ENCODE measurements around the gene ZNF512. TPM values are rescaled to one million over a fixed set of nuclear protein-coding genes. Genes with fewer than 3 reads are reported as not detected.
"Not testable (repeated sequence)": the region's sequence is repeated elsewhere in the genome, so short reads cannot be mapped to it uniquely, and the experiment has no call there.

Gene ZNF512
- total RNA-seq, 4 donors from 2014 or later = 8.1 to 23.5 (median 20.6) TPM

GRCh38 chr2:27627963-27628766 lies 45.3 kb downstream of the ZNF512 start:
- H3K27ac ChIP-seq = peak overlapping the region; percentile 79
- H3K36me3 ChIP-seq = peaks cover 36% of the 10 kb centered on the region
- 10% methylated on average over 9 of the region's 21 CpGs for WGBS
- no peaks in the 10 kb centered on the region for H3K27me3 ChIP-seq
- TF ChIP-seq EP300 (IDR thresholded peaks at IDR 0.05) (no peak), CTCF (IDR thresholded peaks at IDR 0.05) (no peak), POLR2AphosphoS5 (IDR thresholded peaks at IDR 0.05) (no peak), POLR2A (IDR thresholded peaks at IDR 0.05) (no peak)
- peaks cover 33% of the 10 kb centered on the region for H3K4me1 ChIP-seq
- peak in 1 of 2 donors; percentile 64 for DNase-seq (ENCODE audit: low spot score in 2 of 2)
- peak overlapping the region; percentile 92 for H3K4me3 ChIP-seq
- no peaks in the 10 kb centered on the region for H3K9me3 ChIP-seq

GRCh38 chr2:27628767-27629709 lies 46.2 kb downstream of the ZNF512 start, which contains the start of the genes CCDC121 and GPN1:
CCDC121 (minus strand) TSS chr2:27629012; CDS start chr2:27627799, 1,213 bp downstream.
GPN1 (plus strand) TSS chr2:27629050; CDS start chr2:27629059, 9 bp downstream.
- peak; percentile 35 to 74 for TF ChIP-seq POLR2A (IDR thresholded peaks at IDR 0.05)
- TF ChIP-seq EP300 (IDR thresholded peaks at IDR 0.05) = no peak
- TF ChIP-seq POLR2AphosphoS5 (IDR thresholded peaks at IDR 0.05) = peak in 1 of 3 donors; percentile 25

DNA sequence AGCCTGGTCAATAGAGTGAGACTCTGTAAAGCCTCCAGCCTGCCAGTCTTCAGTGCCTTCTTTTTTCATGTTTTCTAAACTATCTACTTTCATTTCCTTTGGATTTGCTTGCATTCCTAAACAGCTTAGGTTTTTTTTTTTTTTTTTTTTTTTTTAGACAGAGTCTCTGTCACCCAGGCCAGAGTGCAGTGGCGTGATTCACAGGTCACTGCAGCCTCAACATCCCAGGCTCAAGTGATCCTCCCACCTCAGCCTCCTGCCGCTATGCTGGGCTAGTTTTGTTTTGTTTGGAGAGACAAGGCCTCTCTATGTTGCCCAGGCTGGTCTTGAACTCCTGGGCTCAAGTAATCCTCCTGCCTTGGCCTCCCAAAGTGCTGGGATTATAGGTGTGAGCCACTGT lies 47.4 kb downstream of the ZNF512 start:
- DNase-seq (ENCODE audit: low spot score in 2 of 2); H3K27ac ChIP-seq: not testable (repeated sequence)
- WGBS = 95% methylated on average over 2 of the region's 2 CpGs

More at GRCh38 chr2:27628767-27629709, 46.2 kb downstream of the ZNF512 start, which contains the start of the genes CCDC121 and GPN1:
- Histone ChIP-seq H3K36me3 (peaks cover 37% of the 10 kb centered on the region), H3K4me3 (peak within 1 kb of the TSS; percentile 92), H3K27ac (peak within 1 kb of the TSS; percentile 79), H3K27me3 (no peaks in the 10 kb centered on the region), H3K4me1 (peaks cover 33% of the 10 kb centered on the region), H3K9me3 (no peaks in the 10 kb centered on the region)
- peak; percentile 94 for DNase-seq (ENCODE audit: low spot score in 2 of 2)
- under 1% methylated on average over 43 of the region's 44 CpGs for WGBS

DNA sequence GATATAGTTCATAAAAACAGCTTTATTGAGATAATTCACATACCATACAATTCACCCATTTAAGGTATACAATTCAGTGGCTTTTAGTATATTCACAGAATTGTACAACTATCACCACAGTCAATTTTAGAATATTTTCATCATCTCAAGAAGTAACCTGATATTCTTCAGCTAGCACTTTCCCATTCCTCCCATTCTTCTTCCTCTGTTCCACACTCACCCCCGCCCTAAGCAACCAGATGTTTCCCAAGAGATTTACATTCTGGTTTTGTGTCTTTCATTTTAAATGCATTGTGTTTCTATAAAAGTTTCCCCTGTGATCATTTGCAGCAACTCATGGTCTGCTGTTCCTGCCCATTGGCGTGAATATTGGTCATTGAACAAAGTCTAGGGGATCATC lies 51.4 kb downstream of the ZNF512 start:
- peaks cover 81% of the 10 kb centered on the region for H3K36me3 ChIP-seq
- no peak for DNase-seq (ENCODE audit: low spot score in 2 of 2)
- H3K27me3 ChIP-seq = no peaks in the 10 kb centered on the region
- H3K9me3 ChIP-seq = no peaks in the 10 kb centered on the region
- no peak overlapping the region for H3K4me3 ChIP-seq
- TF ChIP-seq CTCF (IDR thresholded peaks at IDR 0.05) = no peak
- no peak for TF ChIP-seq POLR2AphosphoS5 (IDR thresholded peaks at IDR 0.05)
- no peak for TF ChIP-seq POLR2A (IDR thresholded peaks at IDR 0.05)
- no peak for TF ChIP-seq EP300 (IDR thresholded peaks at IDR 0.05)
- WGBS = 96% methylated on average over 2 of the region's 2 CpGs
- no peak overlapping the region for H3K27ac ChIP-seq
- peaks cover 8% of the 10 kb centered on the region for H3K4me1 ChIP-seq

More for the DNA sequence above, 47.4 kb downstream of the ZNF512 start:
- peaks cover 33% of the 10 kb centered on the region for H3K4me1 ChIP-seq
- H3K9me3 ChIP-seq, H3K27me3 ChIP-seq, H3K4me3 ChIP-seq: not testable (repeated sequence)
- H3K36me3 ChIP-seq = peaks cover 41% of the 10 kb centered on the region

DNA sequence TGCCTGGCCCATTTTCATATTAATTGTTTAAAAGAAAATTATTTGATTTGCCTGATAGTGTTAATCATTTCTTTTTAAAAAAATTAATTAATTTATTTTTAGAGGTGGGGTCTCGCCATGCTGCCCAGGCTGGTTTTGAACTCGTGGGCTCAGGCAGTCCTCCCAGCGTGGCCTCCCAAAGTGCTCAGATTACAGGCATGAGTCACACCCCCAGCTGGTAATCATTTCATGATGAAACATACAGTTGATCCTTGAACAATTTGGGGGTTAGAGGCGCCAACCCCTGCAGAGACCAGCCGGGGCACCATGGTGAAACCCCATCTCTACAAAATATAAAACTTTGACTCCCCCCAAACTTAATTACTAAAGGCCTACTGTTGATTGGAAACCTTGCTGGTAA lies 53.9 kb downstream of the ZNF512 start:
- Histone ChIP-seq H3K4me1 (no peaks in the 10 kb centered on the region), H3K4me3 (no peak overlapping the region), H3K36me3 (peaks cover 92% of the 10 kb centered on the region), H3K27me3 (no peaks in the 10 kb centered on the region), H3K27ac (no peak overlapping the region), H3K9me3 (no peaks in the 10 kb centered on the region)
- no peak for DNase-seq (ENCODE audit: low spot score in 2 of 2)
- 92% methylated on average over 5 of the region's 5 CpGs for WGBS
- no peak for TF ChIP-seq POLR2A (IDR thresholded peaks at IDR 0.05)
- no peak for TF ChIP-seq POLR2AphosphoS5 (IDR thresholded peaks at IDR 0.05)
- TF ChIP-seq CTCF (IDR thresholded peaks at IDR 0.05) = no peak
- no peak for TF ChIP-seq EP300 (IDR thresholded peaks at IDR 0.05)

All from suprapubic skin (tissue), 4 donors.